Neural crest cell (in vitro differentiated cells): ENCODE results near the gene OSBPL8. TPM values are rescaled to one million over a fixed set of nuclear protein-coding genes. Genes with fewer than 3 reads are reported as not detected.

Experiments
- DNase-seq: peaks from one replicate; pipeline ENCODE4 v3.0.0; 2021; ENCODE audit warnings: low read depth, mixed read lengths, low spot score
- H3K27ac Mint-ChIP-seq: one replicate; pipeline ENCODE4 v1.8.0; 2021; ENCODE audit warnings: mild to moderate bottlenecking, mixed read lengths; ENCODE audit not compliant: unreplicated experiment
- H3K27me3 Mint-ChIP-seq: 2 replicates; pipeline ENCODE4 v1.8.0; 2021; ENCODE audit warnings: low read depth, mild to moderate bottlenecking, mixed read lengths
- H3K36me3 Mint-ChIP-seq: 2 replicates; pipeline ENCODE4 v1.8.0; 2021; ENCODE audit warnings: low read depth, mild to moderate bottlenecking, mixed read lengths
- H3K4me1 Mint-ChIP-seq: 2 replicates; pipeline ENCODE4 v1.8.0; 2021; ENCODE audit warnings: mixed read lengths
- H3K4me3 Mint-ChIP-seq: one replicate; pipeline ENCODE4 v1.8.0; 2021; ENCODE audit warnings: mild to moderate bottlenecking, mixed read lengths
- H3K9me3 Mint-ChIP-seq: 2 replicates; pipeline ENCODE4 v1.8.0; 2021; ENCODE audit warnings: mixed read lengths
- CTCF ChIP-seq: fragments of 200-600 bp; sonication (generic); conservative IDR thresholded peaks from 2 replicates; pipeline ENCODE4 v1.5.0; 2021; ENCODE audit warnings: antibody characterized with exemption, mild to moderate bottlenecking
- total RNA-seq: library from RNA; stranded (reverse); gene quantifications from 2 replicates; pipeline ENCODE4 v1.2.1, GENCODE V29; 2021

OSBPL8 gene
- total RNA-seq, 1 donor from 2014 or later = 75.8 TPM

- TF ChIP-seq CTCF = no peak
- Mint-ChIP-seq H3K36me3 (peaks cover 3% of the 10 kb centered on the region), H3K4me3 (no peak overlapping the region), H3K27me3 (no peaks in the 10 kb centered on the region), H3K4me1 (no peaks in the 10 kb centered on the region), H3K27ac (no peak overlapping the region), H3K9me3 (no peaks in the 10 kb centered on the region)
- DNase-seq = no peak
These were observed 149.2 kb downstream of the OSBPL8 start for GRCh38 chr12:76410371-76410770.

DNA sequence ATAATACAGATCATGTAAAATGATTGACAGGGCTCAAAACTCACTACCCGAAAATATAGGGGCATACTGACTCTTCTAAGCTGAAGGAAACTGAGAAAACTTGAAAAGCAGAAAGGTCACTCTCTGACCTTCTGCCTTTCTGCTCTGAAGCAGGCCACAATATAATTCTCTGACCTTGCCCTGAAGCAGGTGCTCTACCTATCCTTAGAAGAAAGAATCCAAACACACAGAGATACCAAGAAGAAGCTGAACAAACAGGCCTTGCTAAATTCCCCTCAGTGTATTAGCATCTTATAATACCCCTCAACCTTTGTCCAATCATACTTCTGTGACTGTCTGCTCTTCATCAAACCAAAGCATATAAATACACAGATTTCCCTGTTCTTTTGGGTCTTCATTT is 150.5 kb downstream of the OSBPL8 start:
- Mint-ChIP-seq H3K27ac (no peak overlapping the region), H3K9me3 (no peaks in the 10 kb centered on the region), H3K4me3 (no peak overlapping the region), H3K36me3 (peaks cover 3% of the 10 kb centered on the region), H3K4me1 (no peaks in the 10 kb centered on the region), H3K27me3 (no peaks in the 10 kb centered on the region)
- no peak for TF ChIP-seq CTCF
- DNase-seq = no peak

GRCh38 chr12:76407710-76408109 is 151.9 kb downstream of the OSBPL8 start:
- no peak overlapping the region for H3K4me3 Mint-ChIP-seq
- H3K4me1 Mint-ChIP-seq = no peaks in the 10 kb centered on the region
- no peak for TF ChIP-seq CTCF
- no peaks in the 10 kb centered on the region for H3K27me3 Mint-ChIP-seq
- H3K9me3 Mint-ChIP-seq = no peaks in the 10 kb centered on the region
- no peak for DNase-seq
- no peak overlapping the region for H3K27ac Mint-ChIP-seq
- peaks cover 3% of the 10 kb centered on the region for H3K36me3 Mint-ChIP-seq

GRCh38 chr12:76402259-76402658 is 157.3 kb downstream of the OSBPL8 start:
- Mint-ChIP-seq H3K4me3 (no peak overlapping the region), H3K36me3 (peaks cover 2% of the 10 kb centered on the region), H3K4me1 (no peaks in the 10 kb centered on the region), H3K27me3 (no peaks in the 10 kb centered on the region), H3K9me3 (no peaks in the 10 kb centered on the region), H3K27ac (no peak overlapping the region)
- no peak for DNase-seq
- no peak for TF ChIP-seq CTCF

DNA sequence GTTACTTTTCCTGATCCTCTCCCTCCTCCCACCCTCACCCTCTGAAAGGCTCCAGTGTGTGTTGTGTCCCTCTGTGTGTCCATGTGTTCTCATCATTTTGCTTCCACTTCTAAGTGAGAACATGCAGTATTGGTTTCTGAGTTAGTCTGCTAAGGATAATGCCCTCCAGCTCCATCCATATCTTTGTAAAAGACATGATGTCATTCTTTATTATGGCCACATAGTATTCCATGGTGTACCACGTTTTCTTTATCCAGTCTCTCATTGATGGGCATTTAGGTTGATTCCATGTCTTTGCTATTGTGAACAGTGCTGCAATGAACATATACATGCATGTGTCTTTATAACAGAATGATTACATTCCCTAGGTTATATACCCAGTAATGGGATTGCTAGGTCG is 159.4 kb downstream of the OSBPL8 start:
- Mint-ChIP-seq H3K27me3 (no peaks in the 10 kb centered on the region), H3K27ac (no peak overlapping the region), H3K4me3 (no peak overlapping the region), H3K4me1 (no peaks in the 10 kb centered on the region), H3K9me3 (no peaks in the 10 kb centered on the region), H3K36me3 (peaks cover 2% of the 10 kb centered on the region)
- no peak for TF ChIP-seq CTCF
- DNase-seq = no peak

- Mint-ChIP-seq H3K9me3 (no peaks in the 10 kb centered on the region), H3K27me3 (no peaks in the 10 kb centered on the region), H3K4me1 (no peaks in the 10 kb centered on the region), H3K27ac (no peak overlapping the region), H3K4me3 (no peak overlapping the region), H3K36me3 (peaks cover 2% of the 10 kb centered on the region)
- TF ChIP-seq CTCF = no peak
- DNase-seq = no peak
These were observed 160.5 kb downstream of the OSBPL8 start for GRCh38 chr12:76399040-76399439.
